DND-41 (cell line): ENCODE results near the gene EDC4.
"Not testable (repeated sequence)": the region's sequence is repeated elsewhere in the genome, so short reads cannot be mapped to it uniquely, and the experiment has no call there.

Experiments used
- ATAC-seq: fragments of 200-7000 bp; cut with Tn5 transposase; 3 replicates; pipeline ENCODE4 v1.9.1; 2021; ENCODE audit warnings: low read depth; ENCODE audit not compliant: insufficient read depth
- DNase-seq: peaks from one replicate; pipeline ENCODE4 v3.0.0-alpha.2; 2020
- H2AFZ ChIP-seq: 2 replicates; pipeline ENCODE4 v1.6.0; 2012; ENCODE audit warnings: low read depth, low read length
- H3K27ac ChIP-seq: 2 replicates; pipeline ENCODE4 v1.5.1; 2012; ENCODE audit warnings: low read length, inconsistent platforms
- H3K27me3 ChIP-seq: fragments of 200-600 bp; sonication (generic); 2 replicates; pipeline ENCODE4 v1.6.0; 2012; ENCODE audit warnings: low read length, mild to moderate bottlenecking, inconsistent platforms; ENCODE audit not compliant: insufficient read depth, poor library complexity
- H3K36me3 ChIP-seq: 2 replicates; pipeline ENCODE4 v1.5.1; 2012; ENCODE audit warnings: low read length, inconsistent platforms; ENCODE audit not compliant: insufficient read depth
- H3K4me1 ChIP-seq: 2 replicates; pipeline ENCODE4 v1.5.1; 2012; ENCODE audit warnings: mild to moderate bottlenecking, low read length; ENCODE audit not compliant: insufficient read depth
- H3K4me2 ChIP-seq: 2 replicates; pipeline ENCODE4 v1.6.0; 2012; ENCODE audit warnings: mild to moderate bottlenecking, moderate library complexity, low read length, inconsistent platforms; ENCODE audit not compliant: insufficient read depth
- H3K4me3 ChIP-seq, 2 experiments: fragments of 200-600 bp in 1 of 2; shearing (Covaris generic) in 1 of 2; 2 replicates each; pipeline ENCODE4 v1.5.1; 2012 to 2016; ENCODE audit warnings: inconsistent platforms in 2 of 2, low read length in 2 of 2, mild to moderate bottlenecking in 2 of 2, low read depth in 1 of 2, moderate library complexity in 1 of 2
- H3K79me2 ChIP-seq: 2 replicates; pipeline ENCODE4 v1.6.0; 2012; ENCODE audit warnings: low read length, inconsistent platforms; ENCODE audit not compliant: insufficient read depth
- H3K9ac ChIP-seq: 2 replicates; pipeline ENCODE4 v1.6.0; 2012; ENCODE audit warnings: low read depth, mild to moderate bottlenecking, inconsistent platforms, low read length, moderate library complexity
- H3K9me3 ChIP-seq: 2 replicates; pipeline ENCODE4 v1.5.1; 2012; ENCODE audit warnings: low read length, moderate library complexity, mild to moderate bottlenecking, inconsistent platforms; ENCODE audit not compliant: insufficient read depth, severe bottlenecking
- H4K20me1 ChIP-seq: 2 replicates; pipeline ENCODE4 v1.6.0; 2012; ENCODE audit warnings: low read length; ENCODE audit not compliant: insufficient read depth
- EZH2 ChIP-seq: IDR thresholded peaks from 3 replicates; pipeline ENCODE4 v1.6.1; 2012; ENCODE audit warnings: borderline replicate concordance, low read depth, mild to moderate bottlenecking, moderate library complexity, low read length, inconsistent platforms; ENCODE audit not compliant: severe bottlenecking
- TF ChIP-seq, protein P1 (sequence below): IDR thresholded peaks from 2 replicates; pipeline ENCODE4 v1.5.1; 2012; ENCODE audit warnings: borderline replicate concordance, low read length, moderate library complexity, mild to moderate bottlenecking; ENCODE audit not compliant: poor library complexity, severe bottlenecking; ENCODE audit errors: extremely low read depth

Gene EDC4

DNA sequence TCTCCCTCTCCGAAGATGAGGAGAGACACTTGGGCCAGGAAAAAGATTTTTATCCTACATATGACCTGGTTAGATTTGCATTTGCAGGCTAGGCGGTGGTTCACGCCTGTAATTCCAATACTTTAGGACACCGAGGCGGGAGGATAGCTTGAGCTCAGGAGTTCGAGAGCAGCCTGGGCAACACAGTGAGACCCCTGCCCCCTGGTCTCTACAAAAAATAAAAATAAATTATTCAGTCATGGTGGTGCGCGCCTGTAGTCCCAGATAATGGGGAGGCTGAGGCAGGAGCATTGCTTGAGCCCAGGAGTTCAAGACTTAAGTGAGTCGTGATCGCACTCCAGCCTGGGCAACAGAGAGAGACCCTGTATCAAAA lies 38.6 kb upstream of the EDC4 start:
- no peaks in the 10 kb centered on the region for H3K9me3 ChIP-seq
- peak overlapping the region; percentile 85 for H2AFZ ChIP-seq
- no peaks in the 10 kb centered on the region for H3K27me3 ChIP-seq
- H3K4me3 ChIP-seq = peak overlapping the region; percentile 51 to 76; a peak in 3 of 4 replicates
- peaks cover 24% of the 10 kb centered on the region for H3K4me1 ChIP-seq
- peak overlapping the region; percentile 73 for H3K27ac ChIP-seq
- DNase-seq (no peak), ATAC-seq (no peak; the same call in 2 of the 3 replicates)
- peak overlapping the region; percentile 72 for H3K9ac ChIP-seq
- peaks cover 29% of the 10 kb centered on the region for H3K36me3 ChIP-seq
- no peaks in the 10 kb centered on the region; the same call in 1 of the 2 replicates for H4K20me1 ChIP-seq
- peak overlapping the region; percentile 87 for H3K4me2 ChIP-seq
- peaks cover 23% of the 10 kb centered on the region for H3K79me2 ChIP-seq
- no peak for TF ChIP-seq EZH2
- TF ChIP-seq, protein P1, sequence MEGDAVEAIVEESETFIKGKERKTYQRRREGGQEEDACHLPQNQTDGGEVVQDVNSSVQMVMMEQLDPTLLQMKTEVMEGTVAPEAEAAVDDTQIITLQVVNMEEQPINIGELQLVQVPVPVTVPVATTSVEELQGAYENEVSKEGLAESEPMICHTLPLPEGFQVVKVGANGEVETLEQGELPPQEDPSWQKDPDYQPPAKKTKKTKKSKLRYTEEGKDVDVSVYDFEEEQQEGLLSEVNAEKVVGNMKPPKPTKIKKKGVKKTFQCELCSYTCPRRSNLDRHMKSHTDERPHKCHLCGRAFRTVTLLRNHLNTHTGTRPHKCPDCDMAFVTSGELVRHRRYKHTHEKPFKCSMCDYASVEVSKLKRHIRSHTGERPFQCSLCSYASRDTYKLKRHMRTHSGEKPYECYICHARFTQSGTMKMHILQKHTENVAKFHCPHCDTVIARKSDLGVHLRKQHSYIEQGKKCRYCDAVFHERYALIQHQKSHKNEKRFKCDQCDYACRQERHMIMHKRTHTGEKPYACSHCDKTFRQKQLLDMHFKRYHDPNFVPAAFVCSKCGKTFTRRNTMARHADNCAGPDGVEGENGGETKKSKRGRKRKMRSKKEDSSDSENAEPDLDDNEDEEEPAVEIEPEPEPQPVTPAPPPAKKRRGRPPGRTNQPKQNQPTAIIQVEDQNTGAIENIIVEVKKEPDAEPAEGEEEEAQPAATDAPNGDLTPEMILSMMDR = no peak

DNA sequence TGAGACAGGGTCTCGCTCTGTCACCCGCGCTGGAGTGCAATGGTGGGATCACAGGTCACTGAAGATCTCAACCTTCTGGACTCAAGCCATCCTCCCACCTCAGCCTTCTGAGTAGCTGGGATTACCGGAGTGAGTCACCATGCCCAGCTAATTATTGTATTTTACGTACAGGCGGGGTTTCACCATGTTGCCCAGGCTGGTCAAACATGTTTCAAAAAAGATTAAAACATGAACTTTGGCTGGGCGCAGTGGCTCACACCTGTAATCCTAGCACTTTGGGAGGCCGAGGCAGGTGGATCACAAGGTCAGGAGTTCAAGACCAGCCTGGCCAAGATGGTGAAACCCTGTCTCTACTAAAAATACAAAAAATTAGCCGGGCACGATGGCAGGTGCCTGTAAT lies 35.7 kb upstream of the EDC4 start:
- H3K4me3 ChIP-seq, ATAC-seq, H3K9ac ChIP-seq, H3K36me3 ChIP-seq, H3K9me3 ChIP-seq, H4K20me1 ChIP-seq, DNase-seq, H3K27me3 ChIP-seq, H3K27ac ChIP-seq, H2AFZ ChIP-seq, H3K4me2 ChIP-seq: not testable (repeated sequence)
- Histone ChIP-seq H3K4me1 (peaks cover 25% of the 10 kb centered on the region), H3K79me2 (peaks cover 15% of the 10 kb centered on the region)

DNA sequence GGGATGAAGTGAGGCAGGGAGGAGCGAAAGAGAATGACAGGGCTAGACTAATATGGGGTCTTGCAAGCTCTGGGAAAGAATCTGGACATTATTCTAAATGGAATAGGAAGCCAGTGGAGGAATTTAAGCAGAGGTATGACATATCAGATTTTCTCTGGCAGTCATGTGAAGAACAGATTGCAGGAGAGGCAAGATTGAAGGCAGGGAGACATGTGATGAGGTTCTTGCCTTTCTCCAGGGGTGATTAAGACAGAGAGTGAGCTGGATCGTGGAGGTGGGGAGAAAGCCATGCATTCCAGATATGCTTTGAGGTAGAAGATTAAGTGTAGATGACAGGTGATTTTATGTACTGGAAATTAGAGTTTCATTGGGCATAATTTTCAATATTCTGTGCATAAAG lies 35.0 kb upstream of the EDC4 start:
- no peak overlapping the region for H3K4me3 ChIP-seq
- peaks cover 14% of the 10 kb centered on the region for H3K79me2 ChIP-seq
- H2AFZ ChIP-seq = no peak overlapping the region

DNA sequence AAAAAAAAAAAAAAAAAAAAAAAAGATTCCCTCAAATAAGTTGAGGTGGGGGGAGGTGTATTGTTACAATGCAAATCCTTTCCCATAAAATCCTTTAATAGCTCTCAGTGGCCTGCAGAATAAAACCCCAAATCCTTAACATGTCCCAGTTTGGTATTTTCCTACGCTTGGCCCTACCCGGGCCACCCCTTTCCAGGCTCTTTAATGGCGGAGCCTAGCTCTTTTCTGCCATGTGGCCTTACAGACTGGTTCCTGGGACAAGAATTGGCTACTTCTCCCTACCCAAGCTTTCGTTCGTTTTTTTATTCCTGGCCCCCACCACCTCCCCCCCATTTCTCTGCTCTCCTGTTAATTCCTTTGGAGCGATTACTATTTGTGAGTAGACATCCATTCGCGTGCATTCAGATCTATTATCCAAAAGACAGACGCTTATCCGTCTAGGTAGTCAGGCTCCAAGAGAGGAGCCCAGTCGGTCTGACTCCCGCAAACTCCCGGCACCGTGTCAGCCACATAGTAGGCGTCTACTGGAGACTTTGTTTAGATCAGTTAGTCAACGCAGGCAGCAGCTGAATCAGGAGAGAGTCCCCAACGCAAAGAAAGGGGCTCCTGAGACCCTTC lies 31.5 kb upstream of the EDC4 start:
- Histone ChIP-seq H3K79me2 (peaks cover 39% of the 10 kb centered on the region), H3K27ac (peak overlapping the region; percentile 94), H3K36me3 (peaks cover 17% of the 10 kb centered on the region), H3K4me3 (peak overlapping the region in 1 of 2 experiments; percentile 71; a peak in 2 of 4 replicates), H3K4me1 (peaks cover 46% of the 10 kb centered on the region), H3K27me3 (no peaks in the 10 kb centered on the region), H2AFZ (peak overlapping the region; percentile 89), H3K9ac (peak overlapping the region; percentile 62), H3K4me2 (peak overlapping the region; percentile 92), H3K9me3 (no peaks in the 10 kb centered on the region), H4K20me1 (peaks cover 21% of the 10 kb centered on the region)
- no peak for DNase-seq
- TF ChIP-seq EZH2 = no peak
- TF ChIP-seq, protein P1 = no peak
- ATAC-seq = no peak

More for the DNA sequence above, 35.0 kb upstream of the EDC4 start:
- no peak for TF ChIP-seq EZH2
- TF ChIP-seq, protein P1 = no peak
- H3K9me3 ChIP-seq = no peaks in the 10 kb centered on the region
- no peaks in the 10 kb centered on the region for H3K27me3 ChIP-seq
- no peak for DNase-seq
- H3K4me1 ChIP-seq = peaks cover 23% of the 10 kb centered on the region
- no peak overlapping the region for H3K9ac ChIP-seq
- peaks cover under 1% of the 10 kb centered on the region for H4K20me1 ChIP-seq
- no peak for ATAC-seq
- H3K27ac ChIP-seq = no peak overlapping the region
- H3K36me3 ChIP-seq = no peaks in the 10 kb centered on the region
- no peak overlapping the region for H3K4me2 ChIP-seq
